Peyer's patch (tissue), 4 donors: ENCODE measurements around the gene NUF2.

Experiments used
- POLR2A ChIP-seq, 2 donors: fragments of 450-650 bp; IDR thresholded peaks; one replicate each; pipeline ENCODE4 v1.5.1; 2017; ENCODE audit warnings: antibody characterized with exemption in 2 of 2, mild to moderate bottlenecking in 2 of 2, moderate library complexity in 2 of 2
- TF ChIP-seq, protein P1 (sequence below), 6 experiments: fragments of 450-650 bp in 4 of 6; fragments of 200-600 bp in 2 of 6; sonication (generic) in 1 of 6; IDR thresholded peaks; one replicate each; pipeline ENCODE4 v1.5.1; 2017 to 2019; ENCODE audit warnings: antibody characterized with exemption in 6 of 6, mild to moderate bottlenecking in 3 of 6, moderate library complexity in 1 of 6

DNA sequence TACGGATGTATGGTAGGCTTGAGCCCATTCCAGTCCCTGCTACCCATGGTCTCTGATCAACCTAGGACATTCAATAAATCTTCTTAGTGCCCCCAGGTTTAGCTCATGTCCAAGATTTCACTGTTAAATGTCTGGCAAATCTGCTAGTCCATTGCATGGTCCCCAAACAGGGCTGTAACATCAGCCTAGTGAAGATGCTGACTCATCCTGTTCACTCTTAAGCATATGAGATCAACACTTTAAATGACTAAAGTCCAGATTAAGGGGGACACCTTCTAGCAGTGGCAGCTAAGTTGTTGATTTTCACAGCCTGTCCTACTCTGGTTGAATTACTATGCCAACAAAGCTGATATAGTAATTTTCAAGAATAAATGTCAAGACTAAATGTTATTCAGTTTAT is 46.5 kb upstream of the NUF2 start:
- TF ChIP-seq, protein P1, sequence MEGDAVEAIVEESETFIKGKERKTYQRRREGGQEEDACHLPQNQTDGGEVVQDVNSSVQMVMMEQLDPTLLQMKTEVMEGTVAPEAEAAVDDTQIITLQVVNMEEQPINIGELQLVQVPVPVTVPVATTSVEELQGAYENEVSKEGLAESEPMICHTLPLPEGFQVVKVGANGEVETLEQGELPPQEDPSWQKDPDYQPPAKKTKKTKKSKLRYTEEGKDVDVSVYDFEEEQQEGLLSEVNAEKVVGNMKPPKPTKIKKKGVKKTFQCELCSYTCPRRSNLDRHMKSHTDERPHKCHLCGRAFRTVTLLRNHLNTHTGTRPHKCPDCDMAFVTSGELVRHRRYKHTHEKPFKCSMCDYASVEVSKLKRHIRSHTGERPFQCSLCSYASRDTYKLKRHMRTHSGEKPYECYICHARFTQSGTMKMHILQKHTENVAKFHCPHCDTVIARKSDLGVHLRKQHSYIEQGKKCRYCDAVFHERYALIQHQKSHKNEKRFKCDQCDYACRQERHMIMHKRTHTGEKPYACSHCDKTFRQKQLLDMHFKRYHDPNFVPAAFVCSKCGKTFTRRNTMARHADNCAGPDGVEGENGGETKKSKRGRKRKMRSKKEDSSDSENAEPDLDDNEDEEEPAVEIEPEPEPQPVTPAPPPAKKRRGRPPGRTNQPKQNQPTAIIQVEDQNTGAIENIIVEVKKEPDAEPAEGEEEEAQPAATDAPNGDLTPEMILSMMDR (IDR thresholded peaks at IDR 0.05): no peak
- no peak for TF ChIP-seq POLR2A (IDR thresholded peaks at IDR 0.05)
